Measurements from ENCODE around the gene HS3ST1. TPM values are rescaled to one million over a fixed set of nuclear protein-coding genes. Genes with fewer than 3 reads are reported as not detected.

Gene HS3ST1
- total RNA-seq, 1 experiment from 2014 or later = 4.2 TPM

DNA sequence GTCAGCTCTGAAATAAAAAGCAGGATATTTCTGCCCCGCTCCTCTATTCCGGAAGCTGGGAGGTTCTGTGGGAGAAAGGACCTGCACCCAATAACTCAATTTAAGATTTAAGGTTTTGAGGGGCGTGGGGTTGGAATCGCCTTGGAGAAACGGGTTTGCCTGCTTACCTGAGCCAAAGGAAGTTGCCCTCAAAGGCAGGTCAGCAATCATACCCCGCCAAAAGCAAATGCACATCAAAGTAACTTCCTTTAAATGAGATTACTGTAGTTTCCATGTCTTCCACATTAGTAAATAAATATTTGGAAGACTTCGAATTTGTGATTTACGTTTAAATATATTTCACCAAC, 978 bp upstream of the HS3ST1 start:
- H2AFZ ChIP-seq (ENCODE audit: low read length) = peak overlapping the region; percentile 90
- no peak for TF ChIP-seq EZH2phosphoT487 (IDR thresholded peaks at IDR 0.05; ENCODE audit: borderline replicate concordance, low read length)
- TF ChIP-seq, protein P1, sequence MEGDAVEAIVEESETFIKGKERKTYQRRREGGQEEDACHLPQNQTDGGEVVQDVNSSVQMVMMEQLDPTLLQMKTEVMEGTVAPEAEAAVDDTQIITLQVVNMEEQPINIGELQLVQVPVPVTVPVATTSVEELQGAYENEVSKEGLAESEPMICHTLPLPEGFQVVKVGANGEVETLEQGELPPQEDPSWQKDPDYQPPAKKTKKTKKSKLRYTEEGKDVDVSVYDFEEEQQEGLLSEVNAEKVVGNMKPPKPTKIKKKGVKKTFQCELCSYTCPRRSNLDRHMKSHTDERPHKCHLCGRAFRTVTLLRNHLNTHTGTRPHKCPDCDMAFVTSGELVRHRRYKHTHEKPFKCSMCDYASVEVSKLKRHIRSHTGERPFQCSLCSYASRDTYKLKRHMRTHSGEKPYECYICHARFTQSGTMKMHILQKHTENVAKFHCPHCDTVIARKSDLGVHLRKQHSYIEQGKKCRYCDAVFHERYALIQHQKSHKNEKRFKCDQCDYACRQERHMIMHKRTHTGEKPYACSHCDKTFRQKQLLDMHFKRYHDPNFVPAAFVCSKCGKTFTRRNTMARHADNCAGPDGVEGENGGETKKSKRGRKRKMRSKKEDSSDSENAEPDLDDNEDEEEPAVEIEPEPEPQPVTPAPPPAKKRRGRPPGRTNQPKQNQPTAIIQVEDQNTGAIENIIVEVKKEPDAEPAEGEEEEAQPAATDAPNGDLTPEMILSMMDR (conservative IDR thresholded peaks at IDR 0.05; ENCODE audit: low read depth, low read length) = no peak
- no peak for TF ChIP-seq EZH2 (IDR thresholded peaks at IDR 0.05; ENCODE audit: low read length, unreplicated experiment)
- H3K9ac ChIP-seq (ENCODE audit: low read length) = peak overlapping the region; percentile 95
- ChIA-PET POLR2A (ENCODE audit: unreplicated experiment) (no interaction called here), CTCF (interaction anchor here (0.6 to 1.2 kb wide), 3 partner anchors 69 to 269 kb away, joined by 3 to 8 read pairs (median 5); no protein-coding TSS in a partner anchor)
- no peaks in the 10 kb centered on the region for H3K36me3 ChIP-seq (ENCODE audit: low read depth, low read length)
- peaks cover 10% of the 10 kb centered on the region; the same call in 1 of the 2 replicates for H3K4me1 ChIP-seq (ENCODE audit: insufficient read depth, low read length)
- H3K27me3 ChIP-seq (ENCODE audit: low read length) = no peaks in the 10 kb centered on the region
- H3K4me2 ChIP-seq (ENCODE audit: low read length) = peak overlapping the region; percentile 96
- no peaks in the 10 kb centered on the region for H3K9me3 ChIP-seq (ENCODE audit: low read length)
- no peaks in the 10 kb centered on the region for H3F3A ChIP-seq (ENCODE audit: low read length, unreplicated experiment)
- intact Hi-C loops (cut with micrococcal nuclease) = loop anchor here (1.0 to 5.0 kb wide), 5 partner anchors 75 to 847 kb away; no protein-coding TSS in a partner anchor
- ATAC-seq (no peak), DNase-seq (peak; percentile 28)
- H3K79me2 ChIP-seq (ENCODE audit: low read length) = peaks cover 16% of the 10 kb centered on the region
- H3K27ac ChIP-seq (ENCODE audit: low read length) = peak overlapping the region; percentile 91
- BruUV-seq (replicated peaks) = TSS peak; percentile 75
- no peaks in the 10 kb centered on the region; the same call in 1 of the 2 replicates for H4K20me1 ChIP-seq (ENCODE audit: low read length)
- H3K9me2 ChIP-seq (replicated peaks; ENCODE audit: low read length) = no peaks in the 10 kb centered on the region
- H3K4me3 ChIP-seq (ENCODE audit: low read length) = peak overlapping the region; percentile 90

DNA sequence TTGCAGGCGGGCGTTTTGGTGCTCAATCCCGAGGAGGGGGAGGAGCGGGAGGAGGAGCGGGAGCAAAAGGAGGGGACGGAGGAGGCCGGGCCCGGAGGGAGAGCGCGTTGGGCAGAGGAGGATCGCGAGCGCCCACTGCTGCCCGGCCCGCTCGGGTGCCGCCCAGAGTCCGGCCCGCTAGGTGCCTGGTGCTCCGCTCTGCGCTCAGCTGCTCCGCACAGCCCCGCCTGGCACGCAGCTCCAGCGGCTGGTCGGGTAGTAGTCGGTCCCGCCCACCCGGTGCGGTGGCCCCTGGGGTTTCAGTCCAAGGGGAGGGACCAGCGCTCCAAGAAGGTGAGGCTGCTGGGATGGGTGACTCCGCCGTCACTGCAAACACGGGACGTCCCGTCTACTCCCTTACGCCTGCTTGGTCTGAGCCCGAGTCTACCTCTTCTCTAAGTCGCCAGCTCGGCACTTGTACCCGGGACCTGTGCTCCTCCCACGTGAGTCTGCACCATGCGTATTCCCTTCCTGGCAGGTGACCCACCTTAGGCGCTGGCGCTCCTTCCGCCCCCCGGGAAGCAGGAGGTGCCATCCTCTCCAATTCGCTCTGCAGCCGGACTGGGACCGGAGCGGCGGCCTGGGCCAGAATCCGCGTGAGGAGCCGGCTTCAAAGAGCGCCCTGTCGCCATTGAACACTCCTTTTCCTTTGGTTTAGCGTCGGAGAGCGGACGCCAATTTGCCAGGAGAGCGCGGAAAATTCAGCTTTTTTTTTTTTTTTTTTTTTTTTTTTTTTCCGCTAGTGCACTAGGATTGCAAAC, 405 bp upstream of the HS3ST1 start:
- Histone ChIP-seq H4K20me1 (ENCODE audit: low read length) (no peaks in the 10 kb centered on the region; the same call in 1 of the 2 replicates), H3K27me3 (ENCODE audit: low read length) (no peaks in the 10 kb centered on the region), H3K4me3 (ENCODE audit: low read length) (peak overlapping the region; percentile 90), H3K27ac (ENCODE audit: low read length) (peak overlapping the region; percentile 91), H3K9me3 (ENCODE audit: low read length) (no peaks in the 10 kb centered on the region), H3K4me1 (ENCODE audit: insufficient read depth, low read length) (peaks cover 10% of the 10 kb centered on the region; the same call in 1 of the 2 replicates), H2AFZ (ENCODE audit: low read length) (peak overlapping the region; percentile 90), H3K36me3 (ENCODE audit: low read depth, low read length) (no peaks in the 10 kb centered on the region), H3K79me2 (ENCODE audit: low read length) (peaks cover 16% of the 10 kb centered on the region), H3F3A (ENCODE audit: low read length, unreplicated experiment) (no peaks in the 10 kb centered on the region), H3K4me2 (ENCODE audit: low read length) (peak overlapping the region; percentile 96), H3K9me2 (replicated peaks; ENCODE audit: low read length) (no peaks in the 10 kb centered on the region), H3K9ac (ENCODE audit: low read length) (peak overlapping the region; percentile 95)
- ATAC-seq (peak; percentile 90), DNase-seq (peak; percentile 86)
- no TSS peak for BruUV-seq (replicated peaks)
- ChIA-PET POLR2A (ENCODE audit: unreplicated experiment) (no interaction called here), CTCF (interaction anchor here (0.6 to 1.2 kb wide), 3 partner anchors 69 to 269 kb away, joined by 3 to 8 read pairs (median 5); no protein-coding TSS in a partner anchor)
- intact Hi-C loops (cut with micrococcal nuclease) = loop anchor here (1.0 to 5.0 kb wide), 5 partner anchors 76 to 847 kb away; no protein-coding TSS in a partner anchor
- TF ChIP-seq, protein P1 (conservative IDR thresholded peaks at IDR 0.05; ENCODE audit: low read depth, low read length) = peak; percentile 64
- TF ChIP-seq EZH2 (IDR thresholded peaks at IDR 0.05; ENCODE audit: low read length, unreplicated experiment) (no peak), EZH2phosphoT487 (IDR thresholded peaks at IDR 0.05; ENCODE audit: borderline replicate concordance, low read length) (no peak)

Data from PC-3 (cell line).